H9 (cell line): ENCODE data around the gene VSIR. TPM values are rescaled to one million over a fixed set of nuclear protein-coding genes. Genes with fewer than 3 reads are reported as not detected.

Experiments used
- DNase-seq: peaks from one replicate; pipeline ENCODE4 v3.0.0-alpha.2; 2017
- H2AFZ ChIP-seq: one replicate; pipeline ENCODE4 v1.6.1; 2013; ENCODE audit warnings: mild to moderate bottlenecking, low read length, control low read depth, moderate library complexity
- H2AK5ac ChIP-seq: 2 replicates; pipeline ENCODE4 v1.6.1; 2013; ENCODE audit warnings: low read length, control low read depth, mixed read lengths; ENCODE audit not compliant: insufficient read length
- H2BK120ac ChIP-seq: one replicate; pipeline ENCODE4 v1.6.1; 2013; ENCODE audit warnings: low read depth, mild to moderate bottlenecking, low read length, control low read depth, inconsistent platforms; ENCODE audit not compliant: poor library complexity, severe bottlenecking
- H2BK12ac ChIP-seq: 2 replicates; pipeline ENCODE4 v1.6.1; 2013; ENCODE audit warnings: low read length, control low read depth, mixed read lengths, low read depth; ENCODE audit not compliant: insufficient read length
- H2BK15ac ChIP-seq: 2 replicates; pipeline ENCODE4 v1.6.1; 2013; ENCODE audit warnings: low read depth, low read length, control low read depth
- H2BK20ac ChIP-seq: one replicate; pipeline ENCODE4 v1.6.1; 2013; ENCODE audit warnings: low read depth, mild to moderate bottlenecking, low read length, control low read depth, inconsistent platforms; ENCODE audit not compliant: poor library complexity, severe bottlenecking
- H2BK5ac ChIP-seq: 2 replicates; pipeline ENCODE4 v1.6.1; 2013; ENCODE audit warnings: low read length, control low read depth, mixed read lengths; ENCODE audit not compliant: insufficient read length
- H3K14ac ChIP-seq: 2 replicates; pipeline ENCODE4 v1.6.1; 2013; ENCODE audit warnings: low read length, control low read depth; ENCODE audit not compliant: insufficient read depth
- H3K18ac ChIP-seq: 2 replicates; pipeline ENCODE4 v1.6.1; 2013; ENCODE audit warnings: low read depth, mild to moderate bottlenecking, mixed read lengths, low read length, control low read depth; ENCODE audit not compliant: insufficient read length
- H3K23ac ChIP-seq: 2 replicates; pipeline ENCODE4 v1.6.1; 2013; ENCODE audit warnings: low read length, control low read depth, mixed read lengths, low read depth; ENCODE audit not compliant: insufficient read length
- H3K23me2 ChIP-seq: 2 replicates; pipeline ENCODE4 v1.6.1; 2013; ENCODE audit warnings: low read depth, mild to moderate bottlenecking, mixed read lengths, low read length, control low read depth; ENCODE audit not compliant: insufficient read length, poor library complexity, severe bottlenecking
- H3K27ac ChIP-seq: 2 replicates; pipeline ENCODE4 v1.5.1; 2013; ENCODE audit warnings: low read length, control low read depth, mixed read lengths, low read depth; ENCODE audit not compliant: insufficient read length
- H3K27me3 ChIP-seq: 2 replicates; pipeline ENCODE4 v1.6.1; 2013; ENCODE audit warnings: low read length, control low read depth, inconsistent platforms; ENCODE audit not compliant: insufficient read depth
- H3K4ac ChIP-seq: 2 replicates; pipeline ENCODE4 v1.6.1; 2013; ENCODE audit warnings: low read depth, mild to moderate bottlenecking, control low read depth, inconsistent platforms, low read length, moderate library complexity
- H3K4me1 ChIP-seq: 2 replicates; pipeline ENCODE4 v1.6.1; 2013; ENCODE audit warnings: low read length, control low read depth, inconsistent platforms; ENCODE audit not compliant: insufficient read depth
- H3K4me2 ChIP-seq: 2 replicates; pipeline ENCODE4 v1.6.1; 2013; ENCODE audit warnings: low read length, control low read depth, mixed read lengths; ENCODE audit not compliant: insufficient read length, insufficient read depth
- H3K56ac ChIP-seq: 2 replicates; pipeline ENCODE4 v1.6.1; 2013; ENCODE audit warnings: low read depth, mild to moderate bottlenecking, mixed read lengths, low read length, control low read depth; ENCODE audit not compliant: insufficient read length
- H3K79me1 ChIP-seq: 2 replicates; pipeline ENCODE4 v1.6.1; 2013; ENCODE audit warnings: low read depth, mild to moderate bottlenecking, moderate library complexity, low read length, control low read depth, inconsistent platforms; ENCODE audit not compliant: insufficient read depth, poor library complexity, severe bottlenecking
- H3K79me2 ChIP-seq: 2 replicates; pipeline ENCODE4 v1.6.1; 2013; ENCODE audit warnings: low read length, control low read depth, inconsistent platforms; ENCODE audit not compliant: insufficient read depth
- H3K9ac ChIP-seq: 2 replicates; pipeline ENCODE4 v1.6.1; 2013; ENCODE audit warnings: low read length, control low read depth, mixed read lengths; ENCODE audit not compliant: insufficient read length; ENCODE audit errors: extremely low read depth
- H3K9me3 ChIP-seq: one replicate; pipeline ENCODE4 v1.6.1; 2013; ENCODE audit warnings: low read depth, low read length, inconsistent platforms; ENCODE audit not compliant: control insufficient read depth
- H3T11ph ChIP-seq: one replicate; pipeline ENCODE4 v1.6.1; 2013; ENCODE audit warnings: mild to moderate bottlenecking, low read length, control low read depth, inconsistent platforms
- H4K20me1 ChIP-seq: one replicate; pipeline ENCODE4 v1.6.1; 2013; ENCODE audit not compliant: control insufficient read depth, insufficient read length, insufficient read depth
- H4K5ac ChIP-seq: 2 replicates; pipeline ENCODE4 v1.6.1; 2013; ENCODE audit warnings: low read depth, mild to moderate bottlenecking, mixed read lengths, low read length, control low read depth; ENCODE audit not compliant: insufficient read length
- H4K8ac ChIP-seq: replicated peaks from 2 replicates; pipeline ENCODE4 v1.6.1; 2013; ENCODE audit warnings: low read length, control low read depth, mixed read lengths, low read depth; ENCODE audit not compliant: insufficient read length
- H4K91ac ChIP-seq: 2 replicates; pipeline ENCODE4 v1.6.1; 2013; ENCODE audit warnings: low read depth, mild to moderate bottlenecking, moderate library complexity, mixed read lengths, low read length, control low read depth; ENCODE audit not compliant: insufficient read length
- H3K27ac Mint-ChIP-seq, 3 experiments: 2 replicates in 2 of 3; 3 replicates in 1 of 3; pipeline ENCODE4 v1.8.0; 2020 to 2021; ENCODE audit warnings: mixed read lengths in 3 of 3, mild to moderate bottlenecking in 1 of 3, moderate library complexity in 1 of 3
- H3K27me3 Mint-ChIP-seq: 2 replicates; pipeline ENCODE4 v1.8.0; 2021; ENCODE audit warnings: low read depth, mild to moderate bottlenecking, moderate library complexity, mixed read lengths
- H3K36me3 Mint-ChIP-seq, 3 experiments: 2 replicates in 2 of 3; 3 replicates in 1 of 3; pipeline ENCODE4 v1.8.0; 2020 to 2021; ENCODE audit warnings: low read depth in 3 of 3, mixed read lengths in 3 of 3; ENCODE audit not compliant: insufficient read depth in 1 of 3
- H3K4me1 Mint-ChIP-seq, 2 experiments: 2 replicates each; pipeline ENCODE4 v1.8.0; 2020; ENCODE audit warnings: mixed read lengths in 2 of 2
- H3K4me3 Mint-ChIP-seq, 2 experiments: 2 replicates in 1 of 2; 3 replicates in 1 of 2; pipeline ENCODE4 v1.8.0; 2020 to 2021; ENCODE audit warnings: mild to moderate bottlenecking in 2 of 2, mixed read lengths in 2 of 2, moderate library complexity in 1 of 2
- H3K9me3 Mint-ChIP-seq, 2 experiments: 2 replicates in 1 of 2; 3 replicates in 1 of 2; pipeline ENCODE4 v1.8.0; 2020; ENCODE audit warnings: mild to moderate bottlenecking in 2 of 2, mixed read lengths in 2 of 2, moderate library complexity in 1 of 2
- WGBS: extraction: QIAGEN DNeasy Blood & Tissue Kit; methylation state at CpG from one replicate; pipeline ENCODE4 v1.1.7; 2013; ENCODE audit warnings: missing lambda C conversion rate, low lambda C conversion rate, mixed read lengths; ENCODE audit not compliant: insufficient read length; ENCODE audit errors: extremely low coverage; 5-methylcytosine and 5-hydroxymethylcytosine counted together
- total RNA-seq: library from RNA; stranded (reverse); gene quantifications from 2 replicates; pipeline ENCODE4 v1.2.1, GENCODE V29; 2021
- TF ChIP-seq, protein P1 (sequence below): fragments of 200-600 bp; sonication (generic); conservative IDR thresholded peaks from 3 replicates; pipeline ENCODE4 v1.8.0; 2021; ENCODE audit warnings: antibody characterized with exemption, mild to moderate bottlenecking

The VSIR gene
- total RNA-seq, 1 experiment from 2014 or later, result 0.11 TPM

DNA sequence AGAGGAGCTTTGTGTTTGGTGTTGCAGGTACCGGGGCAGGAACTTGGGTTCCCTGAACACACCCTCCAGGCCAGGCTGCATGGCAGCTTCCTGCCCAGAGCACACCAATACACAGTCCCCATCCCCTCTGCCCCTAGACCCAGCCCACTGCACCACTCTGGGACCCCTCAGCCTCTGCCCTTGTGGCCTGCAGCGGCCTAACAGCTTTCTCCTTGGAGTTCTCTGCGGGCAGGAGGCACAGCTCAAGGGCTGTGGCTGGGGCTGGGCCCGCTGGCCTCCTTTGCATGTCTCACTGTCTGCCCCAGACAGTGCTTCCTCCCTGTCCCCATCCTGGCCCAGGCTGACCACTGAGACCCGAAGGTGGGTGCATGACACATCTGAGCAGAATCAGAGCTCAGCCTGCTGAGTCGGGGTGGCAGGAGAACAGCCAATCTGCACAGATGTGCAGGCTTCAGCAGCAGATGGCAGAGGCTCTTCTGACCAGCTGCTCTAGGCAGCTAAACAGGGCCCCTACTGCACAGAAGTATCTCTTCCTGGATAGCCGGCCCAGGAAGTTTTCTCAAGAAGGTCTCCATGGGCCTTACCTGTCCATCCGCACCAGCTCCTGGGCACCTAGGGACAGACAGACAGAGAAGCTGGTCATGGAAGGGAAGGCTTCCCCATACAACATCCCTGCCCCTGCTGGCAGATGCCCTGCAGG lies 20.8 kb downstream of the VSIR start:
- Histone ChIP-seq H3K14ac (no peak overlapping the region), H3K9ac (no peak overlapping the region), H3K56ac (no peak overlapping the region), H3K18ac (no peak overlapping the region), H2BK5ac (no peak overlapping the region), H3K9me3 (no peaks in the 10 kb centered on the region), H2BK20ac (no peak overlapping the region), H4K5ac (no peak overlapping the region), H2AFZ (no peak overlapping the region), H3K23ac (no peak overlapping the region), H3K79me2 (no peaks in the 10 kb centered on the region; the same call in 1 of the 2 replicates), H2BK12ac (no peak overlapping the region), H3K79me1 (no peaks in the 10 kb centered on the region), H4K20me1 (no peaks in the 10 kb centered on the region), H3K4me2 (no peak overlapping the region), H2BK120ac (no peak overlapping the region), H3K27ac (no peak overlapping the region), H2BK15ac (no peak overlapping the region), H4K8ac (no peak overlapping the region), H3K23me2 (no peaks in the 10 kb centered on the region), H3K27me3 (no peaks in the 10 kb centered on the region), H4K91ac (no peak overlapping the region), H3K4ac (no peak overlapping the region), H3T11ph (no peak overlapping the region), H2AK5ac (no peak overlapping the region), H3K4me1 (no peaks in the 10 kb centered on the region)
- Mint-ChIP-seq H3K9me3 (no peaks in the 10 kb centered on the region; a peak in 2 of 5 replicates), H3K27ac (peak overlapping the region in 1 of 3 experiments; percentile 87; a peak in 2 of 7 replicates), H3K4me1 (peaks cover 18 to 43% of the 10 kb centered on the region in 2 experiments), H3K36me3 (no peaks in the 10 kb centered on the region), H3K27me3 (peaks cover 2% of the 10 kb centered on the region), H3K4me3 (no peak overlapping the region)
- WGBS, result no CpG with 5 or more reads among the region's 8 CpGs
- DNase-seq, result no peak
- TF ChIP-seq, protein P1, sequence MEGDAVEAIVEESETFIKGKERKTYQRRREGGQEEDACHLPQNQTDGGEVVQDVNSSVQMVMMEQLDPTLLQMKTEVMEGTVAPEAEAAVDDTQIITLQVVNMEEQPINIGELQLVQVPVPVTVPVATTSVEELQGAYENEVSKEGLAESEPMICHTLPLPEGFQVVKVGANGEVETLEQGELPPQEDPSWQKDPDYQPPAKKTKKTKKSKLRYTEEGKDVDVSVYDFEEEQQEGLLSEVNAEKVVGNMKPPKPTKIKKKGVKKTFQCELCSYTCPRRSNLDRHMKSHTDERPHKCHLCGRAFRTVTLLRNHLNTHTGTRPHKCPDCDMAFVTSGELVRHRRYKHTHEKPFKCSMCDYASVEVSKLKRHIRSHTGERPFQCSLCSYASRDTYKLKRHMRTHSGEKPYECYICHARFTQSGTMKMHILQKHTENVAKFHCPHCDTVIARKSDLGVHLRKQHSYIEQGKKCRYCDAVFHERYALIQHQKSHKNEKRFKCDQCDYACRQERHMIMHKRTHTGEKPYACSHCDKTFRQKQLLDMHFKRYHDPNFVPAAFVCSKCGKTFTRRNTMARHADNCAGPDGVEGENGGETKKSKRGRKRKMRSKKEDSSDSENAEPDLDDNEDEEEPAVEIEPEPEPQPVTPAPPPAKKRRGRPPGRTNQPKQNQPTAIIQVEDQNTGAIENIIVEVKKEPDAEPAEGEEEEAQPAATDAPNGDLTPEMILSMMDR, result no peak
